Measurements from ENCODE around the gene C1orf21. TPM values are rescaled to one million over a fixed set of nuclear protein-coding genes. Genes with fewer than 3 reads are reported as not detected.

Gene C1orf21
- total RNA-seq, 2 donors from 2014 or later, result 3.0 to 4.6 TPM

- Mint-ChIP-seq H3K9me3 (no peaks in the 10 kb centered on the region), H3K27ac (no peak overlapping the region), H3K36me3 (ENCODE audit: insufficient read depth in 2 of 2) (no peaks in the 10 kb centered on the region), H3K27me3 (ENCODE audit: low read depth) (peaks cover 5% of the 10 kb centered on the region), H3K4me1 (ENCODE audit: low read depth) (peaks cover 6% of the 10 kb centered on the region), H3K4me3 (no peak overlapping the region)
- DNase-seq (no peak), ATAC-seq (replicated peaks in 1 of 2) (no peak)
Measured at GRCh38 chr1:184497959-184498723, 111.3 kb downstream of the C1orf21 start.

- H3K4me1 Mint-ChIP-seq (ENCODE audit: low read depth), result peaks cover 6% of the 10 kb centered on the region
- H3K4me3 Mint-ChIP-seq, result no peak overlapping the region
- peaks cover 9% of the 10 kb centered on the region for H3K27me3 Mint-ChIP-seq (ENCODE audit: low read depth)
- no peaks in the 10 kb centered on the region for H3K9me3 Mint-ChIP-seq
- ATAC-seq (replicated peaks in 1 of 2), result no peak
- DNase-seq, result no peak
- no peak overlapping the region for H3K27ac Mint-ChIP-seq
- H3K36me3 Mint-ChIP-seq (ENCODE audit: insufficient read depth in 2 of 2), result no peaks in the 10 kb centered on the region
Measured at GRCh38 chr1:184499616-184500015, 112.8 kb downstream of the C1orf21 start.

- H3K36me3 Mint-ChIP-seq (ENCODE audit: insufficient read depth in 2 of 2), result no peaks in the 10 kb centered on the region
- H3K27me3 Mint-ChIP-seq (ENCODE audit: low read depth), result peaks cover 9% of the 10 kb centered on the region
- H3K4me3 Mint-ChIP-seq, result no peak overlapping the region
- no peaks in the 10 kb centered on the region for H3K4me1 Mint-ChIP-seq (ENCODE audit: low read depth)
- DNase-seq, result no peak
- no peak for ATAC-seq (replicated peaks in 1 of 2)
- no peak overlapping the region for H3K27ac Mint-ChIP-seq
- no peaks in the 10 kb centered on the region for H3K9me3 Mint-ChIP-seq
Measured at GRCh38 chr1:184502161-184502560, 115.3 kb downstream of the C1orf21 start.

- H3K27ac Mint-ChIP-seq, result no peak overlapping the region
Measured at GRCh38 chr1:184503221-184503749, 116.5 kb downstream of the C1orf21 start.

GRCh38 chr1:184504040-184504954 lies 117.5 kb downstream of the C1orf21 start:
- Mint-ChIP-seq H3K9me3 (no peaks in the 10 kb centered on the region), H3K36me3 (ENCODE audit: insufficient read depth in 2 of 2) (no peaks in the 10 kb centered on the region), H3K27me3 (ENCODE audit: low read depth) (peaks cover 9% of the 10 kb centered on the region), H3K27ac (no peak overlapping the region), H3K4me3 (no peak overlapping the region), H3K4me1 (ENCODE audit: low read depth) (no peaks in the 10 kb centered on the region)
- no peak for DNase-seq
- ATAC-seq (replicated peaks in 1 of 2), result no peak

More at GRCh38 chr1:184503221-184503749, 116.5 kb downstream of the C1orf21 start:
- DNase-seq, result no peak
- H3K36me3 Mint-ChIP-seq (ENCODE audit: insufficient read depth in 2 of 2), result no peaks in the 10 kb centered on the region
- H3K4me1 Mint-ChIP-seq (ENCODE audit: low read depth), result no peaks in the 10 kb centered on the region
- no peaks in the 10 kb centered on the region for H3K9me3 Mint-ChIP-seq
- H3K4me3 Mint-ChIP-seq, result no peak overlapping the region
- peaks cover 9% of the 10 kb centered on the region for H3K27me3 Mint-ChIP-seq (ENCODE audit: low read depth)
- no peak for ATAC-seq (replicated peaks in 1 of 2)

- no peak overlapping the region for H3K4me3 Mint-ChIP-seq
- no peaks in the 10 kb centered on the region for H3K9me3 Mint-ChIP-seq
- H3K27me3 Mint-ChIP-seq (ENCODE audit: low read depth), result peaks cover 9% of the 10 kb centered on the region
- H3K4me1 Mint-ChIP-seq (ENCODE audit: low read depth), result no peaks in the 10 kb centered on the region
- no peak overlapping the region for H3K27ac Mint-ChIP-seq
- no peak for DNase-seq
- no peak for ATAC-seq (replicated peaks in 1 of 2)
- no peaks in the 10 kb centered on the region for H3K36me3 Mint-ChIP-seq (ENCODE audit: insufficient read depth in 2 of 2)
Measured at GRCh38 chr1:184504955-184505338, 118.1 kb downstream of the C1orf21 start.

- peaks cover 9% of the 10 kb centered on the region for H3K27me3 Mint-ChIP-seq (ENCODE audit: low read depth)
- H3K36me3 Mint-ChIP-seq (ENCODE audit: insufficient read depth in 2 of 2), result no peaks in the 10 kb centered on the region
- no peak overlapping the region for H3K4me3 Mint-ChIP-seq
- DNase-seq, result no peak
- ATAC-seq (replicated peaks in 1 of 2), result no peak
- no peaks in the 10 kb centered on the region for H3K4me1 Mint-ChIP-seq (ENCODE audit: low read depth)
- H3K9me3 Mint-ChIP-seq, result no peaks in the 10 kb centered on the region
- H3K27ac Mint-ChIP-seq, result no peak overlapping the region
Measured at GRCh38 chr1:184506481-184506880, 119.7 kb downstream of the C1orf21 start.

- no peaks in the 10 kb centered on the region for H3K36me3 Mint-ChIP-seq (ENCODE audit: insufficient read depth in 2 of 2)
- peak overlapping the region; percentile 73 for H3K27ac Mint-ChIP-seq
- H3K27me3 Mint-ChIP-seq (ENCODE audit: low read depth), result peaks cover 9% of the 10 kb centered on the region
- no peaks in the 10 kb centered on the region for H3K9me3 Mint-ChIP-seq
- ATAC-seq (replicated peaks in 1 of 2) (no peak), DNase-seq (no peak)
- H3K4me1 Mint-ChIP-seq (ENCODE audit: low read depth), result no peaks in the 10 kb centered on the region
- H3K4me3 Mint-ChIP-seq, result no peak overlapping the region
Measured at GRCh38 chr1:184507165-184507564, 120.3 kb downstream of the C1orf21 start.

- Mint-ChIP-seq H3K4me3 (no peak overlapping the region), H3K27me3 (ENCODE audit: low read depth) (peaks cover 9% of the 10 kb centered on the region), H3K27ac (peak overlapping the region; percentile 28), H3K36me3 (ENCODE audit: insufficient read depth in 2 of 2) (no peaks in the 10 kb centered on the region), H3K9me3 (no peaks in the 10 kb centered on the region), H3K4me1 (ENCODE audit: low read depth) (no peaks in the 10 kb centered on the region)
- ATAC-seq (replicated peaks in 1 of 2) (no peak), DNase-seq (no peak)
Measured at GRCh38 chr1:184507604-184508280, 120.9 kb downstream of the C1orf21 start.

- no peaks in the 10 kb centered on the region for H3K4me1 Mint-ChIP-seq (ENCODE audit: low read depth)
- H3K27me3 Mint-ChIP-seq (ENCODE audit: low read depth), result peaks cover under 1% of the 10 kb centered on the region
- H3K27ac Mint-ChIP-seq, result no peak overlapping the region
- H3K4me3 Mint-ChIP-seq, result no peak overlapping the region
- H3K36me3 Mint-ChIP-seq (ENCODE audit: insufficient read depth in 2 of 2), result no peaks in the 10 kb centered on the region
- no peaks in the 10 kb centered on the region for H3K9me3 Mint-ChIP-seq
- DNase-seq, result no peak
- no peak for ATAC-seq (replicated peaks in 1 of 2)
Measured at GRCh38 chr1:184509105-184509504, 122.3 kb downstream of the C1orf21 start.

GRCh38 chr1:184510110-184510509 lies 123.3 kb downstream of the C1orf21 start:
- no peaks in the 10 kb centered on the region for H3K36me3 Mint-ChIP-seq (ENCODE audit: insufficient read depth in 2 of 2)
- DNase-seq, result no peak
- no peak for ATAC-seq (replicated peaks in 1 of 2)
- no peaks in the 10 kb centered on the region for H3K4me1 Mint-ChIP-seq (ENCODE audit: low read depth)
- H3K27ac Mint-ChIP-seq, result no peak overlapping the region
- H3K27me3 Mint-ChIP-seq (ENCODE audit: low read depth), result no peaks in the 10 kb centered on the region
- no peak overlapping the region for H3K4me3 Mint-ChIP-seq
- H3K9me3 Mint-ChIP-seq, result no peaks in the 10 kb centered on the region

GRCh38 chr1:184512724-184513123 lies 125.9 kb downstream of the C1orf21 start:
- ATAC-seq (replicated peaks in 1 of 2) (no peak), DNase-seq (no peak)
- no peak overlapping the region for H3K4me3 Mint-ChIP-seq
- peaks cover 0 to 2% of the 10 kb centered on the region in 2 donors for H3K9me3 Mint-ChIP-seq
- no peak overlapping the region for H3K27ac Mint-ChIP-seq
- H3K27me3 Mint-ChIP-seq (ENCODE audit: low read depth), result peaks cover 15% of the 10 kb centered on the region
- H3K36me3 Mint-ChIP-seq (ENCODE audit: insufficient read depth in 2 of 2), result no peaks in the 10 kb centered on the region
- no peaks in the 10 kb centered on the region for H3K4me1 Mint-ChIP-seq (ENCODE audit: low read depth)

GRCh38 chr1:184513421-184513820 lies 126.6 kb downstream of the C1orf21 start:
- peaks cover 19% of the 10 kb centered on the region for H3K27me3 Mint-ChIP-seq (ENCODE audit: low read depth)
- peaks cover 0 to 2% of the 10 kb centered on the region in 2 donors for H3K9me3 Mint-ChIP-seq
- no peak overlapping the region for H3K4me3 Mint-ChIP-seq
- DNase-seq (no peak), ATAC-seq (replicated peaks in 1 of 2) (no peak)
- H3K4me1 Mint-ChIP-seq (ENCODE audit: low read depth), result no peaks in the 10 kb centered on the region
- no peak overlapping the region for H3K27ac Mint-ChIP-seq
- no peaks in the 10 kb centered on the region for H3K36me3 Mint-ChIP-seq (ENCODE audit: insufficient read depth in 2 of 2)
